Colonic mucosa (tissue), 4 donors: ENCODE results near the gene SPRR2G. TPM values are rescaled to one million over a fixed set of nuclear protein-coding genes. Genes with fewer than 3 reads are reported as not detected.

Source experiments
- DNase-seq: peaks from one replicate; pipeline ENCODE4 v3.0.0-alpha.2; 2020
- H3K27ac ChIP-seq: fragments of 200-600 bp; one replicate; pipeline ENCODE4 v1.8.0; 2021
- H3K27me3 ChIP-seq: fragments of 200-600 bp; one replicate; pipeline ENCODE4 v1.8.0; 2021
- H3K36me3 ChIP-seq: fragments of 200-600 bp; one replicate; pipeline ENCODE4 v1.8.0; 2021
- H3K4me1 ChIP-seq: fragments of 200-600 bp; one replicate; pipeline ENCODE4 v1.8.0; 2021; ENCODE audit warnings: mild to moderate bottlenecking
- H3K4me3 ChIP-seq: fragments of 200-600 bp; one replicate; pipeline ENCODE4 v1.8.0; 2021
- H3K9ac ChIP-seq, 2 donors: one replicate each; pipeline ENCODE4 v1.7.0; 2013; ENCODE audit warnings: control low read depth in 2 of 2, low read depth in 2 of 2, low read length in 2 of 2
- H3K9me3 ChIP-seq: fragments of 200-600 bp; one replicate; pipeline ENCODE4 v1.8.0; 2021
- intact Hi-C: fragments of 100-400 bp; cut with DNase I; formaldehyde crosslinking; loops from one replicate; pipeline ENCODE4 v1.14.1; 2022
- total RNA-seq, 2 donors: library from RNA; stranded (reverse); fragmentation: NEBNext Ultra II Directional in 1 of 2; extraction: Animal tissue kit (Norgen Biotek cat#: 25700) in 1 of 2; gene quantifications; one replicate each; pipeline ENCODE4 v1.2.1, GENCODE V29; 2021
- TF ChIP-seq, protein P1 (sequence below): fragments of 200-600 bp; IDR thresholded peaks from one replicate; pipeline ENCODE4 v1.8.0; 2022; ENCODE audit warnings: antibody characterized with exemption, mild to moderate bottlenecking
- donor health status: healthy.
- donor health status: DM: no; HTN: no; CAD: no.
- donor health status: DM: no; HTN: no; CAD: no.

SPRR2G gene
- total RNA-seq, 2 donors from 2014 or later = not detected

DNA sequence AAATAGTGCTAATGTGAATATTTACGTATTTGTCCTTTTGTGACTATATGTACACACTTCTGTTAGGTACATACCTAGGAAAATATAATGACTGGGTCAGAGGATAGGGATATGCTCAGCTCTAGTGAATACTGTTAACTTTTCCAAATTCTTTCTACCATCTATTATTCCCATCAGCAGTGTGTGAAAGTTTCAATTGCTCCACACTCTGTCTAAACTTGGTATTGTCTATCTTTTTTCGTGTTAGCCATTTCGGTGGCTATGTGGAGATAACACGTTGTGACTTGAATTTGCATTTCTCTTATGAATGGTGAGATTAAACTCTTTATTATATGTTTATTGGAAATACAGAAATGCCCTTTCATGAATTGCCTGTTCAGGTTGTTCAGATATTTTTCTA is 29.9 kb upstream of the SPRR2G start:
- Histone ChIP-seq H3K27me3 (no peaks in the 10 kb centered on the region), H3K9me3 (no peaks in the 10 kb centered on the region), H3K27ac (no peak overlapping the region), H3K4me3 (no peak overlapping the region), H3K9ac (no peak overlapping the region), H3K36me3 (no peaks in the 10 kb centered on the region), H3K4me1 (no peaks in the 10 kb centered on the region)
- intact Hi-C loops = no loop called here
- TF ChIP-seq, protein P1, sequence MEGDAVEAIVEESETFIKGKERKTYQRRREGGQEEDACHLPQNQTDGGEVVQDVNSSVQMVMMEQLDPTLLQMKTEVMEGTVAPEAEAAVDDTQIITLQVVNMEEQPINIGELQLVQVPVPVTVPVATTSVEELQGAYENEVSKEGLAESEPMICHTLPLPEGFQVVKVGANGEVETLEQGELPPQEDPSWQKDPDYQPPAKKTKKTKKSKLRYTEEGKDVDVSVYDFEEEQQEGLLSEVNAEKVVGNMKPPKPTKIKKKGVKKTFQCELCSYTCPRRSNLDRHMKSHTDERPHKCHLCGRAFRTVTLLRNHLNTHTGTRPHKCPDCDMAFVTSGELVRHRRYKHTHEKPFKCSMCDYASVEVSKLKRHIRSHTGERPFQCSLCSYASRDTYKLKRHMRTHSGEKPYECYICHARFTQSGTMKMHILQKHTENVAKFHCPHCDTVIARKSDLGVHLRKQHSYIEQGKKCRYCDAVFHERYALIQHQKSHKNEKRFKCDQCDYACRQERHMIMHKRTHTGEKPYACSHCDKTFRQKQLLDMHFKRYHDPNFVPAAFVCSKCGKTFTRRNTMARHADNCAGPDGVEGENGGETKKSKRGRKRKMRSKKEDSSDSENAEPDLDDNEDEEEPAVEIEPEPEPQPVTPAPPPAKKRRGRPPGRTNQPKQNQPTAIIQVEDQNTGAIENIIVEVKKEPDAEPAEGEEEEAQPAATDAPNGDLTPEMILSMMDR = no peak
- no peak for DNase-seq

DNA sequence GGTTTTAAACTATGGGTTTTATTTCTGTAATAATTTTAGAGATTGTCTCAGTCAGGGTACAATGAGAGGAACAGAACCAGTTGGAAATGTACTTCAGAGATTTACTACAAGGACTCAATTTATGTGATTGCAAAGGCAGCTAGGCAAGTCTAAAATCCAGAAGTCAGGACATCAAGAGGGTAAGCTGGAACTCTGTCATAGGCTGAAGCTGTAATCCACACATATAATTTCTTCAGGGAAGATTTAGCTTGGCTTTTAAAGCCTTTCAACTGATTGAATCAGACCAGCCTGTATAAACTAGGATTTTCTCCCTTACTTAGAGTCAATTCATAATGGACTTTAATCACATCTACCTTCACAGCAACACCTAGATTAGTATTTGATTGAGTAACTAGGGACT is 28.2 kb upstream of the SPRR2G start:
- H3K4me3 ChIP-seq = no peak overlapping the region
- H3K9me3 ChIP-seq = no peaks in the 10 kb centered on the region
- no peak overlapping the region for H3K9ac ChIP-seq
- TF ChIP-seq, protein P1 = no peak
- no peak overlapping the region for H3K27ac ChIP-seq
- H3K36me3 ChIP-seq = no peaks in the 10 kb centered on the region
- DNase-seq = no peak
- H3K27me3 ChIP-seq = no peaks in the 10 kb centered on the region
- H3K4me1 ChIP-seq = no peaks in the 10 kb centered on the region
- intact Hi-C loops = no loop called here

DNA sequence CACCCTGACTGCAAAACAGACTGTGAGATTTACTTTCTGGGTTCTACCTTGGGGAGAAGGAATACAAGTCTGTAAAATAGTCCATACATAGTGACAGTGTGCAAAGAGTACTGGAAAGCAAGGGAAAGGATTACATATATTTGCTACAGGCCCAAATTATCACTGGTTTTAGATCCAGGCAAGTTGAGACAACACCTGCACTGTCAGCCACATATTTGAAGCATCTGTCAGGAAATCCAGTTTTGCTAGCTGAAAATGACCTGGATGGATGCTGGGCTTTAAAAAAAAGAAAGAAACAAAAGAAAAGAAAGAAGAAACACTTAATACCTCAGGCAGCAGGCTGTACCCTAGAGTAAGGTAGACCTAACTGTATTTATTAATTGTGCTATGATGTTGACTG is 23.9 kb upstream of the SPRR2G start:
- no peaks in the 10 kb centered on the region for H3K9me3 ChIP-seq
- H3K27ac ChIP-seq = no peak overlapping the region
- H3K27me3 ChIP-seq = no peaks in the 10 kb centered on the region
- no peaks in the 10 kb centered on the region for H3K36me3 ChIP-seq
- H3K4me1 ChIP-seq = no peaks in the 10 kb centered on the region
- H3K4me3 ChIP-seq = no peak overlapping the region
- TF ChIP-seq, protein P1 = no peak
- no peak overlapping the region for H3K9ac ChIP-seq
- no peak for DNase-seq
- intact Hi-C loops = no loop called here

DNA sequence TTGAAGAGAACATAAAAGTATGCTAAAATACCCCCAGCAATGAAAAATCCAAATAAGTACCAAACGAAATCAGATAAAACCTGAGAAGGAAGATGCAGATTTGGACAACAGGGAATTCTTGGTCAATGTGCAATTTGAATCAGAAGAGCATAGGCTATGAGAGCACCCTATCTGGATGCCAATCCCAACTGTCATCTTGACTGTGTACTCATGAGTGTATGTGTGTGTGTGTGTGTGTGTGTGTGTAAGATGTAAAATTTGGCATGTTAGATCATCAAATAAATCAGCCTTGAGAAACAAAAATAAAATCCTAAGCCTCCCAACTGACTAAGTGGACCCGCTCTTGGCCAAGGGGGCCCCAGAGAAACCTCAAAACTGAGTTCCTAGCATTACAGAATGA is 18.0 kb upstream of the SPRR2G start:
- no peaks in the 10 kb centered on the region for H3K27me3 ChIP-seq
- no peak overlapping the region for H3K27ac ChIP-seq
- no peak overlapping the region for H3K4me3 ChIP-seq
- H3K9me3 ChIP-seq = no peaks in the 10 kb centered on the region
- no peak overlapping the region for H3K9ac ChIP-seq
- no peaks in the 10 kb centered on the region for H3K36me3 ChIP-seq
- intact Hi-C loops = no loop called here
- TF ChIP-seq, protein P1 = no peak
- H3K4me1 ChIP-seq = no peaks in the 10 kb centered on the region
- DNase-seq = no peak

DNA sequence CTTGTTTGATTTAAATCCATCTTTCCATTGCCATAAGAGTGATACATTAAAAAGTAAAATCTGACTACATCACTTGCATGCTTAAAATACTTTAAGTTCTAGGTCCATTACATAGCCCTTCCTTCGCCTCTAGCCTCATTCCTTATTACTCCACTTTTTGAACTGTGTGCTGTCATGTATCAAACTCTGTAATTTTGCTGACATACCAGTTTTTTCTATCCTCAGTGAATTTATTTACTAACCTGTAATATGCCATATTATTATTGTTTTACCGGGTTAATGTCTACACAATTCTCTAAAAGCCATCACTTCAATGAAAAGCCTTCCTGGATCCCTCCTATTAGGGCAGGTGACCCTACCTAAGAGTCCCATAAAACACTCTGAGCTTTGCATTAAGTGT is 4.9 kb upstream of the SPRR2G start:
- Histone ChIP-seq H3K27ac (no peak overlapping the region), H3K9ac (no peak overlapping the region), H3K36me3 (no peaks in the 10 kb centered on the region), H3K4me3 (no peak overlapping the region), H3K4me1 (no peaks in the 10 kb centered on the region), H3K9me3 (no peaks in the 10 kb centered on the region), H3K27me3 (no peaks in the 10 kb centered on the region)
- no peak for DNase-seq
- TF ChIP-seq, protein P1 = no peak
- intact Hi-C loops = no loop called here

DNA sequence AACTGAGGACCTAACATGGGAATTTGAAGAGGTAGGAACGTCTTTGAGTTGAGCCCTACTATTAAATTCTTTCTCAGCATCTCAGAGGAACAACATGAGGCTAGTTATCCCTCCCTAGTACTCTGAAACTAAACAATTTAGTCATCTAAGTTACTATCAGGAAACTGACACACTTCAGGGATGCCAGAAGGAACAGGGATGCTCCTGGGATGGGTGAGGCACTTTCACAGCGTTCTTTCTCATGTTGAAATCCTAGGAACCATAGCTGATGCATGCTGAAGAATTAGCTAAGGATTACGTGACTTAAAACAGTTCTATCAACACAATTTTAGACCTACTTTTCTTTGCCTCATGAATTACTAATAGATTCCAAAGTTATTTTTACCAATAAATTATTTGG is 1.8 kb upstream of the SPRR2G start:
- intact Hi-C loops = no loop called here
- Histone ChIP-seq H3K9me3 (no peaks in the 10 kb centered on the region), H3K36me3 (no peaks in the 10 kb centered on the region), H3K27me3 (no peaks in the 10 kb centered on the region), H3K4me1 (no peaks in the 10 kb centered on the region), H3K27ac (no peak overlapping the region), H3K9ac (no peak overlapping the region), H3K4me3 (no peak overlapping the region)
- no peak for DNase-seq
- TF ChIP-seq, protein P1 = no peak
